Left ventricle myocardium inferior (tissue), 1 donor: ENCODE measurements around the gene TPPP3. TPM values are rescaled to one million over a fixed set of nuclear protein-coding genes. Genes with fewer than 3 reads are reported as not detected.

Experiments used
- total RNA-seq: library from RNA; stranded (reverse); fragmentation: NEBNext Ultra II Directional; extraction: Animal tissue kit (Norgen Biotek cat#: 25700); gene quantifications from one replicate; pipeline ENCODE4 v1.2.1, GENCODE V29; 2021
- donor health status: DM: no; HTN: yes; CAD: no; lungs with severe emphysema.

The TPPP3 gene
- total RNA-seq, 1 donor from 2014 or later, result 15.5 TPM

Other genes with a start within 250 kb of the TPPP3 start
- 9.8 TPM for gene B3GNT9, start 242.5 kb downstream of the TPPP3 start, total RNA-seq
- gene TRADD, start 233.6 kb downstream of the TPPP3 start, total RNA-seq, result 9.8 TPM
- gene FBXL8, start 233.5 kb downstream of the TPPP3 start, total RNA-seq, result 9.4 TPM
- gene HSF4, start 228.8 kb downstream of the TPPP3 start, total RNA-seq, result 70.5 TPM
- gene NOL3, start 223.0 kb downstream of the TPPP3 start, total RNA-seq, result 110 TPM
- gene MATCAP1, start 209.5 kb downstream of the TPPP3 start, total RNA-seq, result 14.2 TPM
- gene EXOC3L1, start 203.4 kb downstream of the TPPP3 start, total RNA-seq, result 3.9 TPM
- 35.9 TPM for gene E2F4, start 201.3 kb downstream of the TPPP3 start, total RNA-seq
- gene ELMO3, start 194.4 kb downstream of the TPPP3 start, total RNA-seq, result 0.80 TPM
- gene TMEM208, start 166.4 kb downstream of the TPPP3 start, total RNA-seq, result 11.5 TPM
- 18.0 TPM for gene FHOD1, start 146.0 kb downstream of the TPPP3 start, total RNA-seq
- 1.3 TPM for gene SLC9A5, start 144.5 kb downstream of the TPPP3 start, total RNA-seq
- 1.1 TPM for gene PLEKHG4, start 114.0 kb downstream of the TPPP3 start, total RNA-seq
- gene KCTD19, start 66.8 kb downstream of the TPPP3 start, total RNA-seq, result not detected
- gene LRRC36, start 66.7 kb downstream of the TPPP3 start, total RNA-seq, result not detected
- 2.9 TPM for gene ZDHHC1, start 23.0 kb upstream of the TPPP3 start, total RNA-seq
- gene HSD11B2, start 37.6 kb upstream of the TPPP3 start, total RNA-seq, result 0.99 TPM
- gene ATP6V0D1, start 87.7 kb upstream of the TPPP3 start, total RNA-seq, result 65.8 TPM
- gene AGRP, start 90.0 kb upstream of the TPPP3 start, total RNA-seq, result not detected
- gene RIPOR1, start 135.3 kb upstream of the TPPP3 start, total RNA-seq, result 79.7 TPM
- gene CTCF, start 169.0 kb upstream of the TPPP3 start, total RNA-seq, result 26.1 TPM